Loucy (cell line): Measurements from ENCODE around the gene MAP3K13.

ENCODE experiments used
- H2AFZ ChIP-seq: fragments of 200-600 bp; sonication (generic); 2 replicates; pipeline ENCODE4 v1.6.0; 2016; ENCODE audit warnings: antibody characterized with exemption, mild to moderate bottlenecking, low read length, moderate library complexity
- H3F3A ChIP-seq: fragments of 200-600 bp; 2 replicates; pipeline ENCODE4 v1.6.0; 2016; ENCODE audit warnings: antibody characterized with exemption, low read depth, mild to moderate bottlenecking
- H3K27me3 ChIP-seq: fragments of 200-600 bp; sonication (generic); 2 replicates; pipeline ENCODE4 v1.6.1; 2014; ENCODE audit warnings: low read length, mild to moderate bottlenecking; ENCODE audit not compliant: insufficient read depth, poor library complexity, severe bottlenecking
- H3K36me3 ChIP-seq: fragments of 200-600 bp; sonication (generic); 2 replicates; pipeline ENCODE4 v1.6.1; 2016; ENCODE audit warnings: low read length; ENCODE audit not compliant: insufficient read depth
- H3K4me1 ChIP-seq: fragments of 200-600 bp; sonication (generic); 2 replicates; pipeline ENCODE4 v1.5.1; 2014; ENCODE audit warnings: low read length, mild to moderate bottlenecking; ENCODE audit not compliant: insufficient read depth, poor library complexity, severe bottlenecking
- H3K4me2 ChIP-seq: fragments of 200-600 bp; sonication (generic); 2 replicates; pipeline ENCODE4 v1.6.0; 2014; ENCODE audit warnings: antibody characterized with exemption, low read length, low read depth, mild to moderate bottlenecking; ENCODE audit not compliant: poor library complexity, severe bottlenecking
- H3K4me3 ChIP-seq: fragments of 200-600 bp; sonication (generic); 2 replicates; pipeline ENCODE4 v1.5.1; 2014; ENCODE audit warnings: low read length, mild to moderate bottlenecking, mixed read lengths; ENCODE audit not compliant: poor library complexity, severe bottlenecking
- H3K79me2 ChIP-seq: fragments of 200-600 bp; sonication (generic); 2 replicates; pipeline ENCODE4 v1.6.1; 2014; ENCODE audit warnings: low read length; ENCODE audit not compliant: insufficient read depth
- H3K9ac ChIP-seq: fragments of 200-600 bp; sonication (generic); 2 replicates; pipeline ENCODE4 v1.6.0; 2014; ENCODE audit warnings: mild to moderate bottlenecking, low read depth, low read length, moderate library complexity; ENCODE audit not compliant: poor library complexity, severe bottlenecking
- H3K9me2 ChIP-seq: fragments of 200-600 bp; sonication (generic); replicated peaks from 2 replicates; pipeline ENCODE4 v1.6.1; 2016; ENCODE audit warnings: low read depth, low read length, mixed read lengths
- H3K9me3 ChIP-seq: fragments of 200-600 bp; sonication (generic); 2 replicates; pipeline ENCODE4 v1.6.1; 2014; ENCODE audit warnings: mild to moderate bottlenecking, antibody characterized with exemption, low read length, low read depth; ENCODE audit not compliant: insufficient read depth
- H4K20me1 ChIP-seq: fragments of 200-600 bp; sonication (generic); 2 replicates; pipeline ENCODE4 v1.6.0; 2014; ENCODE audit warnings: antibody characterized with exemption, low read length, mild to moderate bottlenecking; ENCODE audit not compliant: insufficient read depth, poor library complexity, severe bottlenecking
- CTCF ChIP-seq: fragments of 200-600 bp; sonication (generic); conservative IDR thresholded peaks from 2 replicates; pipeline ENCODE4 v1.5.1; 2014; ENCODE audit warnings: mild to moderate bottlenecking, antibody characterized with exemption, low read length
- EZH2phosphoT487 ChIP-seq: fragments of 200-600 bp; IDR thresholded peaks from 2 replicates; pipeline ENCODE4 v1.6.1; 2018; ENCODE audit warnings: antibody characterized with exemption, mild to moderate bottlenecking, moderate library complexity, borderline replicate concordance

Gene MAP3K13

GRCh38 chr3:185511711-185512110, 148.8 kb downstream of the MAP3K13 start:
- H3K4me3 ChIP-seq = no peak overlapping the region
- H3K4me2 ChIP-seq = no peak overlapping the region
- H3K9me3 ChIP-seq = no peaks in the 10 kb centered on the region
- H3K9me2 ChIP-seq = no peaks in the 10 kb centered on the region
- no peak overlapping the region for H2AFZ ChIP-seq
- H3K36me3 ChIP-seq = no peaks in the 10 kb centered on the region
- no peaks in the 10 kb centered on the region for H4K20me1 ChIP-seq
- no peaks in the 10 kb centered on the region for H3K27me3 ChIP-seq
- no peak overlapping the region for H3K9ac ChIP-seq
- no peaks in the 10 kb centered on the region for H3K4me1 ChIP-seq
- no peaks in the 10 kb centered on the region for H3F3A ChIP-seq
- no peak for TF ChIP-seq CTCF
- TF ChIP-seq EZH2phosphoT487 = no peak
- no peaks in the 10 kb centered on the region for H3K79me2 ChIP-seq

- H3K36me3 ChIP-seq = no peaks in the 10 kb centered on the region
- no peak overlapping the region for H2AFZ ChIP-seq
- TF ChIP-seq CTCF = no peak
- no peak for TF ChIP-seq EZH2phosphoT487
- no peaks in the 10 kb centered on the region for H4K20me1 ChIP-seq
- no peaks in the 10 kb centered on the region for H3K9me2 ChIP-seq
- H3K4me2 ChIP-seq = no peak overlapping the region
- H3K27me3 ChIP-seq = peaks cover 3% of the 10 kb centered on the region
- no peaks in the 10 kb centered on the region for H3K4me1 ChIP-seq
- no peaks in the 10 kb centered on the region for H3F3A ChIP-seq
- no peaks in the 10 kb centered on the region for H3K9me3 ChIP-seq
- no peak overlapping the region for H3K4me3 ChIP-seq
- no peaks in the 10 kb centered on the region for H3K79me2 ChIP-seq
- no peak overlapping the region for H3K9ac ChIP-seq
Observed at GRCh38 chr3:185517387-185518130, 154.6 kb downstream of the MAP3K13 start.

GRCh38 chr3:185519021-185519420, 156.1 kb downstream of the MAP3K13 start:
- Histone ChIP-seq H4K20me1 (no peaks in the 10 kb centered on the region), H3F3A (no peaks in the 10 kb centered on the region), H3K27me3 (peaks cover 3% of the 10 kb centered on the region), H3K79me2 (no peaks in the 10 kb centered on the region), H3K9me3 (no peaks in the 10 kb centered on the region), H3K9me2 (no peaks in the 10 kb centered on the region), H3K4me2 (no peak overlapping the region), H3K4me3 (no peak overlapping the region), H3K36me3 (no peaks in the 10 kb centered on the region), H2AFZ (no peak overlapping the region), H3K9ac (no peak overlapping the region), H3K4me1 (no peaks in the 10 kb centered on the region)
- TF ChIP-seq CTCF (no peak), EZH2phosphoT487 (no peak)
